Kidney (tissue), 14 donors: ENCODE results near the gene B3GALT5. TPM values are rescaled to one million over a fixed set of nuclear protein-coding genes. Genes with fewer than 3 reads are reported as not detected.

Experiments used
- DNase-seq, 5 donors: peaks; one replicate each; pipeline ENCODE4 v3.0.0-alpha.2; 2013 to 2020
- FAIRE-seq: peaks from 2 replicates; lab custom pipeline; 2012; peaks lifted over from hg19 to GRCh38; lab: Jason Lieb, UNC
- H3K27ac ChIP-seq, 2 donors: one replicate each; pipeline ENCODE4 v1.7.0; 2013; ENCODE audit warnings: low read depth in 2 of 2, low read length in 2 of 2, inconsistent platforms in 1 of 2
- H3K27me3 ChIP-seq: one replicate; pipeline ENCODE4 v1.7.1; 2013; ENCODE audit warnings: low read length, inconsistent platforms; ENCODE audit not compliant: control insufficient read depth, insufficient read depth
- H3K36me3 ChIP-seq, 3 donors: one replicate each; pipeline versions ENCODE4 v1.7.0 to v1.7.1; 2013; ENCODE audit warnings: low read length in 3 of 3, control low read depth in 1 of 3, inconsistent platforms in 1 of 3; ENCODE audit not compliant: insufficient read depth in 3 of 3, control insufficient read depth in 2 of 3
- H3K4me1 ChIP-seq, 3 donors: one replicate each; pipeline versions ENCODE4 v1.7.0 to v1.7.1; 2013; ENCODE audit warnings: low read length in 3 of 3, inconsistent platforms in 1 of 3, low read depth in 1 of 3; ENCODE audit not compliant: control insufficient read depth in 2 of 3, insufficient read depth in 2 of 3
- H3K4me3 ChIP-seq, 3 donors: one replicate each; pipeline versions ENCODE4 v1.7.0 to v1.8.1; 2013; ENCODE audit warnings: low read length in 3 of 3, control low read depth in 1 of 3, inconsistent platforms in 1 of 3
- H3K9ac ChIP-seq, 3 donors: one replicate each; pipeline versions ENCODE4 v1.7.0 to v1.7.1; 2013; ENCODE audit warnings: low read length in 3 of 3, control low read depth in 1 of 3, inconsistent platforms in 1 of 3
- H3K9me3 ChIP-seq, 3 donors: one replicate each; pipeline versions ENCODE4 v1.7.0 to v1.7.1; 2013; ENCODE audit warnings: low read length in 3 of 3, control low read depth in 1 of 3, inconsistent platforms in 1 of 3; ENCODE audit not compliant: control insufficient read depth in 2 of 3, insufficient read depth in 1 of 3
- intact Hi-C: fragments of 100-400 bp; cut with DNase I; formaldehyde crosslinking; loops from one replicate; pipeline ENCODE4 v1.11.1; 2022
- polyA plus RNA-seq: library from polyadenylated mRNA; stranded (reverse); fragments of 350-450 nt; fragmentation: Illumina TruSeq; extraction: RNeasy Lipid Tissue Mini Kit (QIAGEN cat#74804); gene quantifications from one replicate; pipeline ENCODE4 v1.2.3, GENCODE V29; 2014; ENCODE audit warnings: low read depth, low replicate concordance; ENCODE audit not compliant: insufficient read depth
- total RNA-seq: library from RNA; stranded (reverse); fragmentation: NEBNext Ultra II Directional; extraction: Animal tissue kit (Norgen Biotek cat#: 25700); gene quantifications from one replicate; pipeline ENCODE4 v1.2.1, GENCODE V29; 2021
- TF ChIP-seq, protein P1 (sequence below): IDR thresholded peaks from 3 replicates; pipeline ENCODE4 v1.5.1; 2012; ENCODE audit warnings: mild to moderate bottlenecking, moderate library complexity, borderline replicate concordance; ENCODE audit not compliant: insufficient read depth; ENCODE audit errors: extremely low read depth
- donor health status: control.
- donor health status: control.
- donor health status: control.
- donor health status: control.
- donor health status: control.
- donor health status: DM: yes; HTN: yes; CAD: no.
- donor health status: Normal renal cell carcinoma (clear cell type).

Gene B3GALT5
- total and polyA plus RNA-seq, 2 donors from 2014 or later: 0.24 to 5.6 TPM

DNA sequence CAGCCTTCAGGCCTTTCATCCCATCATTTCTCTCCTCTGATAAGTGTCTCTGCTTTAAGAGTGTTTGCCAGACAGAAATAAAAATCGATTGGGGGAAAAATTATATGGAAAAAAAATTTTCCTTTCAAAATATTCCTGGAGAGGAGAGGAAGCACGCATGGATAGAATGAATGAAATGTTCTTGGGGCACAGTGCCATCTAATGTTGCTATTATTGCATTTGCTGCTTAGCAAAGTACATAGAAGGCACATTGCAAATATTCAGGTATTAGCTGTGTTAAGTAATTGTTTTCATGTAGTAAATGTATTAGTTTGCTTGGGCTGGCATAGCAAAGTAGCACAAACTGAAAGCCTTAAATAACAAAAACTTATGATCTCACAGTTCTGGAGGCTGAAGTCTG is 18.1 kb downstream of the B3GALT5 start:
- Histone ChIP-seq H3K4me3 (no peak overlapping the region), H3K9me3 (no peaks in the 10 kb centered on the region), H3K27me3 (no peaks in the 10 kb centered on the region), H3K9ac (no peak overlapping the region), H3K4me1 (no peaks in the 10 kb centered on the region), H3K36me3 (no peaks in the 10 kb centered on the region), H3K27ac (no peak overlapping the region)
- DNase-seq: peak in 1 of 5 donors; percentile 21
- TF ChIP-seq, protein P1, sequence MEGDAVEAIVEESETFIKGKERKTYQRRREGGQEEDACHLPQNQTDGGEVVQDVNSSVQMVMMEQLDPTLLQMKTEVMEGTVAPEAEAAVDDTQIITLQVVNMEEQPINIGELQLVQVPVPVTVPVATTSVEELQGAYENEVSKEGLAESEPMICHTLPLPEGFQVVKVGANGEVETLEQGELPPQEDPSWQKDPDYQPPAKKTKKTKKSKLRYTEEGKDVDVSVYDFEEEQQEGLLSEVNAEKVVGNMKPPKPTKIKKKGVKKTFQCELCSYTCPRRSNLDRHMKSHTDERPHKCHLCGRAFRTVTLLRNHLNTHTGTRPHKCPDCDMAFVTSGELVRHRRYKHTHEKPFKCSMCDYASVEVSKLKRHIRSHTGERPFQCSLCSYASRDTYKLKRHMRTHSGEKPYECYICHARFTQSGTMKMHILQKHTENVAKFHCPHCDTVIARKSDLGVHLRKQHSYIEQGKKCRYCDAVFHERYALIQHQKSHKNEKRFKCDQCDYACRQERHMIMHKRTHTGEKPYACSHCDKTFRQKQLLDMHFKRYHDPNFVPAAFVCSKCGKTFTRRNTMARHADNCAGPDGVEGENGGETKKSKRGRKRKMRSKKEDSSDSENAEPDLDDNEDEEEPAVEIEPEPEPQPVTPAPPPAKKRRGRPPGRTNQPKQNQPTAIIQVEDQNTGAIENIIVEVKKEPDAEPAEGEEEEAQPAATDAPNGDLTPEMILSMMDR: no peak
- intact Hi-C loops: no loop called here
- no peak for FAIRE-seq

DNA sequence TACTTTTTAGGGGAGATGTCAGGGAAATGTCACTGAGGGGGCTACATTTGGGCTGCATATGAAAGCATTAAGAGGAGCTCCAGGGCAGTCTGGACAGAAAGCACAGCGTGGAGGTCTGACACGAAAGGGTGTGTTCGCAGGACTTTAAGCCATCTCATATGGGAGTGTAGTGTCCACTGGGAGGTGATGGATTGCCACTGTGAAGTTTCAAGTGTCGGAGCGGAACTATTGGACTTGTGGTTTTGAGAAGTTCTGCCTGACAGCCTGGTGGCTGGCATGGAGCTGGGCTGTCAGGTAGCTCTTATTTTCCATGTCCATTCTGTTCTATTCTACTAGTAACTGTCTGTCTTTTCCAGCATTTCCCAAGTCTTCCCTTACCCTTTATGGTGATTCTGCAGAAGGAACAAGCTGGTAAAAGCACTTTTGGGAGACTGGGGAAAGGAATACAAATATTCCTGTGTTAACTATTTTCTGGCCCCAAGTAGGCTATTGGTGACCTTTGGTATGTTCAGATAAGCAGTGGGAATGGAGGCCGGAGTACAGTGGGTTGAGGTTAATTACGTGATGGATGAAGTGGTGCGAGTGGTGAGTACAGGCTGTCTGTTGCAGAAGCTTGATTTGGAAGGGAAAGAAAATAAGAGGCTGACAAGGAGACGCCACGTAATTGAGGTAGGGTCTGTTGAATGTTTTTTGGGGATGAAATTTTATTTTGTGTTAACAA is 19.3 kb downstream of the B3GALT5 start:
- H3K9me3 ChIP-seq: no peaks in the 10 kb centered on the region

DNA sequence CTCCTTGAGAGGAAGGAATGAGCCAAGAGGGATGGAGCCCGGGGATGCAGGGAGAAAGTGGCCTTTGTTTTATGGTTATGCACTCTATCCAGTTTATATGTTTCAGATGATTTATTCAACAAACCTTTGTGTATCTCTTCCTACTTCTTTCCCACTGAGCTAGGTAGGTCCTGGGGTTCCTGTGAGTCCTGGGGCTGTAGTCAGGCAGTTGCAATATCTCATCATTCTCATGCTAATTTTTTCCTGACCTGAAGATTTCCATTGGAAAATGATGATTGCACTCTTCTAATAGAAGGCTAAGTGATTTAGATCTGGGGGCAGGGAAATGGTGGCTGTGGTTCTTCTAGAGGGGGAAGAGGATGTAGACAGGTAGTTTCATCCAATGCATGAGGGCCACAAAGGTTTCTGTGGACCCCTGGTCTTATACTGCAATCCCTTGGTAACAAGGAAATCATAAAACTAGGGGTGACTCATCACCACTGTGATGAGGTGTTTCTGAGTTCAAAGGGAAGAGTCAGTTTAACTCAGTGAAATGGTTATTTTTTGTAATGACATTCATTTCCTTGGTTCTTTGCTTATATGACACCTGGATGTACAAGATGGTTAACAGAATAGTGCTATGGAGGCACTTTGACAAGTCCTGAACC is 20.2 kb downstream of the B3GALT5 start:
- no peak overlapping the region for H3K27ac ChIP-seq
- TF ChIP-seq, protein P1: no peak
- H3K9ac ChIP-seq: no peak overlapping the region
- no peaks in the 10 kb centered on the region for H3K4me1 ChIP-seq
- no peak overlapping the region for H3K4me3 ChIP-seq
- FAIRE-seq: no peak
- intact Hi-C loops: no loop called here
- no peaks in the 10 kb centered on the region for H3K9me3 ChIP-seq
- no peaks in the 10 kb centered on the region for H3K36me3 ChIP-seq
- H3K27me3 ChIP-seq: no peaks in the 10 kb centered on the region
- DNase-seq: no peak

More for the DNA sequence above, 19.3 kb downstream of the B3GALT5 start:
- H3K27me3 ChIP-seq: no peaks in the 10 kb centered on the region
- no peak overlapping the region for H3K27ac ChIP-seq
- no peak overlapping the region for H3K4me3 ChIP-seq
- no peak overlapping the region for H3K9ac ChIP-seq
- DNase-seq: no peak
- intact Hi-C loops: no loop called here
- H3K36me3 ChIP-seq: no peaks in the 10 kb centered on the region
- H3K4me1 ChIP-seq: no peaks in the 10 kb centered on the region
- TF ChIP-seq, protein P1: no peak
- FAIRE-seq: no peak
